ENCODE data around the gene ARPC4. TPM values are rescaled to one million over a fixed set of nuclear protein-coding genes. Genes with fewer than 3 reads are reported as not detected.

The ARPC4 gene
- total and polyA plus RNA-seq, 2 donors (not counting 3 experiments of a cell fraction or from before 2014, with no cell fraction given), result 181 to 197 TPM

- Histone ChIP-seq H3K9ac (replicated peaks; ENCODE audit: extremely low read depth, insufficient read depth, low read length) (no peak overlapping the region), H3K4me2 (ENCODE audit: insufficient read depth, low read length) (no peak overlapping the region), H3K36me3 (ENCODE audit: control insufficient read depth in 2 of 2, extremely low read depth in 1 of 2, insufficient read depth in 2 of 2, low read length in 2 of 2) (no peaks in the 10 kb centered on the region), H3K27ac (ENCODE audit: insufficient read depth, low read depth, low read length) (no peak overlapping the region), H4K20me1 (replicated peaks; ENCODE audit: control insufficient read depth, extremely low read depth, insufficient read depth, low read length) (no peaks in the 10 kb centered on the region), H3K9me3 (replicated peaks; ENCODE audit: control insufficient read depth, insufficient read depth, low read length) (no peaks in the 10 kb centered on the region), H3K27me3 (ENCODE audit: control insufficient read depth in 2 of 2, insufficient read depth in 2 of 2, low read length in 2 of 2) (no peaks in the 10 kb centered on the region), H3K4me1 (ENCODE audit: control insufficient read depth, extremely low read depth, insufficient read depth, low read length) (no peaks in the 10 kb centered on the region), H3K79me2 (ENCODE audit: control insufficient read depth, insufficient read depth, low read length) (no peaks in the 10 kb centered on the region), H3K9me1 (replicated peaks; ENCODE audit: control insufficient read depth, extremely low read depth, insufficient read depth, low read length) (no peaks in the 10 kb centered on the region), H3K4me3 (replicated peaks in 1 of 3; ENCODE audit: insufficient read depth in 1 of 3, low read depth in 1 of 3, low read length in 3 of 3) (no peak overlapping the region), H2AFZ (ENCODE audit: low read depth, low read length) (no peak overlapping the region)
- no peak for TF ChIP-seq MAX (IDR thresholded peaks at IDR 0.05; ENCODE audit: insufficient read depth, insufficient read length)
- TF ChIP-seq EZH2 (IDR thresholded peaks at IDR 0.05; ENCODE audit: borderline replicate concordance, low read depth, low read length, severe bottlenecking), result no peak
- TF ChIP-seq POLR2A (IDR thresholded peaks at IDR 0.05; ENCODE audit: low read depth, low read length), result no peak
- no peak for TF ChIP-seq MYC (IDR thresholded peaks at IDR 0.05; ENCODE audit: low read depth, low read length)
- TF ChIP-seq FOS (IDR thresholded peaks at IDR 0.05; ENCODE audit: borderline replicate concordance, insufficient read depth, low read length), result no peak
- TF ChIP-seq, protein P1, sequence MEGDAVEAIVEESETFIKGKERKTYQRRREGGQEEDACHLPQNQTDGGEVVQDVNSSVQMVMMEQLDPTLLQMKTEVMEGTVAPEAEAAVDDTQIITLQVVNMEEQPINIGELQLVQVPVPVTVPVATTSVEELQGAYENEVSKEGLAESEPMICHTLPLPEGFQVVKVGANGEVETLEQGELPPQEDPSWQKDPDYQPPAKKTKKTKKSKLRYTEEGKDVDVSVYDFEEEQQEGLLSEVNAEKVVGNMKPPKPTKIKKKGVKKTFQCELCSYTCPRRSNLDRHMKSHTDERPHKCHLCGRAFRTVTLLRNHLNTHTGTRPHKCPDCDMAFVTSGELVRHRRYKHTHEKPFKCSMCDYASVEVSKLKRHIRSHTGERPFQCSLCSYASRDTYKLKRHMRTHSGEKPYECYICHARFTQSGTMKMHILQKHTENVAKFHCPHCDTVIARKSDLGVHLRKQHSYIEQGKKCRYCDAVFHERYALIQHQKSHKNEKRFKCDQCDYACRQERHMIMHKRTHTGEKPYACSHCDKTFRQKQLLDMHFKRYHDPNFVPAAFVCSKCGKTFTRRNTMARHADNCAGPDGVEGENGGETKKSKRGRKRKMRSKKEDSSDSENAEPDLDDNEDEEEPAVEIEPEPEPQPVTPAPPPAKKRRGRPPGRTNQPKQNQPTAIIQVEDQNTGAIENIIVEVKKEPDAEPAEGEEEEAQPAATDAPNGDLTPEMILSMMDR (IDR thresholded peaks at IDR 0.05; ENCODE audit: extremely low read depth in 1 of 2, insufficient read depth in 1 of 2, low read depth in 1 of 2, low read length in 2 of 2), result no peak
- no peak for TF ChIP-seq GATA2 (IDR thresholded peaks at IDR 0.05; ENCODE audit: insufficient read depth, insufficient read length, low read depth, low read length)
- no peak for TF ChIP-seq JUN (IDR thresholded peaks at IDR 0.05; ENCODE audit: borderline replicate concordance, insufficient read depth, insufficient read length, low read depth)
- TF ChIP-seq POLR2AphosphoS5 (IDR thresholded peaks at IDR 0.05; ENCODE audit: insufficient read depth, low read depth, low read length), result no peak
- DNase-seq (ENCODE audit: low read depth, low spot score) (no peak), FAIRE-seq (peak; percentile 57)
- POLR2A ChIA-PET, result no interaction called here
- dilution Hi-C loops (cut with MboI; ENCODE audit: extremely low pct_ligation_motif_present, low sequenced_read_pairs), result no loop called here
- CTCF ChIA-PET, result no interaction called here
- BruUV-seq (replicated peaks), result no TSS peak
- intact Hi-C loops (cut with micrococcal nuclease), result no loop called here
Observed at GRCh38 chr3:9855594-9855993, 62.7 kb downstream of the ARPC4 start.

Other genes starting within 250 kb of the ARPC4 start
- gene LHFPL4, start 239.3 kb upstream of the ARPC4 start, total RNA-seq, result not detected in 2 replicates
- gene LHFPL4, start 239.3 kb upstream of the ARPC4 start, polyA plus RNA-seq, result not detected in 2 replicates
- 36.4 and 38.0 TPM in 2 replicates for gene MTMR14, start 143.6 kb upstream of the ARPC4 start, total RNA-seq
- 32.1 and 38.3 TPM in 2 replicates for gene MTMR14, start 143.6 kb upstream of the ARPC4 start, polyA plus RNA-seq
- gene CPNE9, start 89.2 kb upstream of the ARPC4 start, total RNA-seq, result not detected in 2 replicates
- not detected in 2 replicates for gene CPNE9, start 89.2 kb upstream of the ARPC4 start, polyA plus RNA-seq
- gene BRPF1, start 61.3 kb upstream of the ARPC4 start, total RNA-seq, result 23.2 and 26.2 TPM in 2 replicates
- 12.5 and 13.8 TPM in 2 replicates for gene BRPF1, start 61.3 kb upstream of the ARPC4 start, polyA plus RNA-seq
- 24.1 and 27.2 TPM in 2 replicates for gene OGG1, start 43.1 kb upstream of the ARPC4 start, total RNA-seq
- gene OGG1, start 43.1 kb upstream of the ARPC4 start, polyA plus RNA-seq, result 32.1 and 36.2 TPM in 2 replicates
- 23.5 and 25.7 TPM in 2 replicates for gene CAMK1, start 23.1 kb upstream of the ARPC4 start, total RNA-seq
- gene CAMK1, start 23.1 kb upstream of the ARPC4 start, polyA plus RNA-seq, result 24.4 and 28.4 TPM in 2 replicates
- 31.0 and 31.3 TPM in 2 replicates for gene TADA3, start 609 bp upstream of the ARPC4 start, total RNA-seq
- 27.8 and 29.6 TPM in 2 replicates for gene TADA3, start 609 bp upstream of the ARPC4 start, polyA plus RNA-seq
- 41.8 and 43.5 TPM in 2 replicates for gene TTLL3, start 17.2 kb downstream of the ARPC4 start, total RNA-seq
- gene TTLL3, start 17.2 kb downstream of the ARPC4 start, polyA plus RNA-seq, result 63.7 and 65.2 TPM in 2 replicates
- gene RPUSD3, start 50.9 kb downstream of the ARPC4 start, total RNA-seq, result 34.8 and 38.9 TPM in 2 replicates
- 56.6 and 63.2 TPM in 2 replicates for gene RPUSD3, start 50.9 kb downstream of the ARPC4 start, polyA plus RNA-seq
- gene CIDEC, start 87.2 kb downstream of the ARPC4 start, total RNA-seq, result not detected in 2 replicates
- 0.14 TPM in 1 of 2 replicates, not detected in the other for gene CIDEC, start 87.2 kb downstream of the ARPC4 start, polyA plus RNA-seq
- 29.6 and 31.4 TPM in 2 replicates for gene JAGN1, start 97.5 kb downstream of the ARPC4 start, total RNA-seq
- 46.5 and 50.1 TPM in 2 replicates for gene JAGN1, start 97.5 kb downstream of the ARPC4 start, polyA plus RNA-seq
- gene IL17RE, start 109.8 kb downstream of the ARPC4 start, total RNA-seq, result 1.2 and 1.5 TPM in 2 replicates
- gene IL17RE, start 109.8 kb downstream of the ARPC4 start, polyA plus RNA-seq, result 1.3 and 1.6 TPM in 2 replicates
- gene IL17RC, start 124.0 kb downstream of the ARPC4 start, total RNA-seq, result 16.7 and 19.9 TPM in 2 replicates
- gene IL17RC, start 124.0 kb downstream of the ARPC4 start, polyA plus RNA-seq, result 18.7 and 22.3 TPM in 2 replicates
- 21.6 and 27.3 TPM in 2 replicates for gene CRELD1, start 140.8 kb downstream of the ARPC4 start, total RNA-seq
- gene CRELD1, start 140.8 kb downstream of the ARPC4 start, polyA plus RNA-seq, result 41.2 and 43.9 TPM in 2 replicates
- 1.5 and 2.5 TPM in 2 replicates for gene PRRT3, start 159.3 kb downstream of the ARPC4 start, total RNA-seq
- gene PRRT3, start 159.3 kb downstream of the ARPC4 start, polyA plus RNA-seq, result 1.5 and 2.0 TPM in 2 replicates
- gene EMC3, start 193.8 kb downstream of the ARPC4 start, total RNA-seq, result 63.7 and 69.9 TPM in 2 replicates
- 124 and 129 TPM in 2 replicates for gene EMC3, start 193.8 kb downstream of the ARPC4 start, polyA plus RNA-seq
- 23.4 and 26.8 TPM in 2 replicates for gene FANCD2, start 233.4 kb downstream of the ARPC4 start, total RNA-seq
- gene FANCD2, start 233.4 kb downstream of the ARPC4 start, polyA plus RNA-seq, result 7.1 and 8.2 TPM in 2 replicates